H1 (cell line): ENCODE data around the gene WASL. TPM values are rescaled to one million over a fixed set of nuclear protein-coding genes. Genes with fewer than 3 reads are reported as not detected.

Experiments
- CTCF ChIA-PET: fragments of 300-600 bp; sonication (Branson Sonifier 250); formaldehyde crosslinking; loops from one replicate; lab custom pipeline; 2021; ENCODE audit not compliant: partially characterized antibody; lab: Charles Lee
- POLR2A ChIA-PET: fragments of 300-600 bp; sonication (Branson Sonifier 250); formaldehyde crosslinking; loops from one replicate; lab custom pipeline; 2021; ENCODE audit warnings: inconsistent platforms; ENCODE audit not compliant: partially characterized antibody; lab: Charles Lee
- DNase-seq, 2 experiments: peaks; one replicate each; pipeline versions ENCODE4 v3.0.0 to v3.0.0-alpha.2; 2010 to 2022; ENCODE audit warnings: low spot score in 2 of 2, low read depth in 1 of 2, mixed read lengths in 1 of 2
- FAIRE-seq: peaks from 2 replicates; lab custom pipeline; 2011; peaks lifted over from hg19 to GRCh38; lab: Jason Lieb, UNC
- H2AFZ ChIP-seq: 2 replicates; pipeline ENCODE4 v1.8.1; 2012; ENCODE audit warnings: low read length, inconsistent platforms
- H2AK5ac ChIP-seq: 2 replicates; pipeline ENCODE4 v1.6.1; 2013; ENCODE audit warnings: low read depth, low read length
- H2BK120ac ChIP-seq: replicated peaks from 2 replicates; pipeline ENCODE3; 2013; ENCODE audit warnings: low read depth, low read length, inconsistent platforms
- H2BK12ac ChIP-seq: 2 replicates; pipeline ENCODE4 v1.6.1; 2013; ENCODE audit warnings: low read depth, low read length
- H2BK15ac ChIP-seq: 2 replicates; pipeline ENCODE4 v1.6.1; 2013; ENCODE audit warnings: low read length
- H2BK20ac ChIP-seq: 2 replicates; pipeline ENCODE4 v1.6.1; 2013; ENCODE audit warnings: low read length
- H2BK5ac ChIP-seq: 2 replicates; pipeline ENCODE4 v1.6.1; 2013; ENCODE audit warnings: low read depth, low read length
- H3K14ac ChIP-seq: 2 replicates; pipeline ENCODE4 v1.6.1; 2013; ENCODE audit warnings: inconsistent platforms; ENCODE audit not compliant: insufficient read length
- H3K18ac ChIP-seq: 2 replicates; pipeline ENCODE4 v1.6.1; 2013; ENCODE audit warnings: low read length; ENCODE audit errors: extremely low read depth
- H3K23ac ChIP-seq: 2 replicates; pipeline ENCODE4 v1.6.1; 2013; ENCODE audit warnings: inconsistent platforms; ENCODE audit not compliant: insufficient read length
- H3K23me2 ChIP-seq: 2 replicates; pipeline ENCODE4 v1.6.1; 2013; ENCODE audit warnings: low read depth, low read length
- H3K27ac ChIP-seq: 2 replicates; pipeline ENCODE4 v1.6.1; 2011; ENCODE audit warnings: low read depth, low read length, inconsistent platforms
- H3K27me3 ChIP-seq, 4 experiments: replicated peaks in 1 of 4; 1 replicate in 1 of 4; 2 replicates in 3 of 4; pipeline versions ENCODE4 v1.6.1 to v1.8.1; 2011 to 2013; ENCODE audit warnings: low read length in 3 of 4, mild to moderate bottlenecking in 3 of 4, inconsistent platforms in 2 of 4, mixed read lengths in 2 of 4, moderate library complexity in 1 of 4; ENCODE audit not compliant: control insufficient read depth in 3 of 4, insufficient read depth in 3 of 4; ENCODE audit errors: extremely low read depth in 1 of 4
- H3K36me3 ChIP-seq, 4 experiments: 2 replicates each; pipeline versions ENCODE4 v1.6.1 to v1.8.1; 2011 to 2013; ENCODE audit warnings: mild to moderate bottlenecking in 4 of 4, low read length in 3 of 4, moderate library complexity in 2 of 4, control low read depth in 1 of 4, inconsistent platforms in 1 of 4; ENCODE audit not compliant: insufficient read depth in 4 of 4, control insufficient read depth in 2 of 4
- H3K4ac ChIP-seq: replicated peaks from 2 replicates; pipeline ENCODE3; 2013; ENCODE audit warnings: low read length, low read depth, mixed read lengths, inconsistent platforms; ENCODE audit not compliant: insufficient read length
- H3K4me1 ChIP-seq, 4 experiments: replicated peaks in 1 of 4; 1 replicate in 1 of 4; 2 replicates in 3 of 4; pipeline versions ENCODE4 v1.6.1 to v1.8.1; 2011 to 2013; ENCODE audit warnings: low read length in 3 of 4, inconsistent platforms in 2 of 4, mixed read lengths in 1 of 4; ENCODE audit not compliant: insufficient read depth in 4 of 4, control insufficient read depth in 3 of 4
- H3K4me2 ChIP-seq, 2 experiments: 2 replicates each; pipeline versions ENCODE4 v1.6.1 to v1.8.1; 2011 to 2013; ENCODE audit warnings: low read depth in 2 of 2, low read length in 2 of 2, control low read depth in 1 of 2, inconsistent platforms in 1 of 2, mild to moderate bottlenecking in 1 of 2; ENCODE audit not compliant: insufficient read depth in 1 of 2
- H3K4me3 ChIP-seq, 4 experiments: fragments of 200-600, 300-600 bp in 1 of 4; sonication (generic), shearing (Covaris generic), sonication (Bioruptor Twin) in 1 of 4; 2 replicates each; pipeline versions ENCODE4 v1.5.1 to v1.8.1; 2011 to 2016; ENCODE audit warnings: low read length in 4 of 4, low read depth in 3 of 4, control low read depth in 2 of 4, inconsistent platforms in 2 of 4, mild to moderate bottlenecking in 2 of 4, mixed read lengths in 1 of 4, moderate library complexity in 1 of 4; ENCODE audit not compliant: insufficient read depth in 2 of 4; ENCODE audit errors: extremely low read depth in 1 of 4
- H3K56ac ChIP-seq: replicated peaks from 2 replicates; pipeline ENCODE3; 2013; ENCODE audit warnings: low read depth, mild to moderate bottlenecking, mixed read lengths, low read length, inconsistent platforms; ENCODE audit not compliant: insufficient read length
- H3K79me1 ChIP-seq: 2 replicates; pipeline ENCODE4 v1.6.1; 2013; ENCODE audit warnings: low read depth, low read length, control low read depth
- H3K79me2 ChIP-seq, 2 experiments: 2 replicates each; pipeline versions ENCODE4 v1.6.1 to v1.8.1; 2012 to 2013; ENCODE audit warnings: low read length in 2 of 2, mild to moderate bottlenecking in 2 of 2, inconsistent platforms in 1 of 2; ENCODE audit not compliant: insufficient read depth in 2 of 2, control insufficient read depth in 1 of 2
- H3K9ac ChIP-seq, 4 experiments: replicated peaks in 1 of 4; 1 replicate in 1 of 4; 2 replicates in 3 of 4; pipeline versions ENCODE4 v1.6.1 to v1.8.1; 2011 to 2013; ENCODE audit warnings: low read depth in 3 of 4, low read length in 3 of 4, control low read depth in 2 of 4, mild to moderate bottlenecking in 2 of 4, moderate library complexity in 2 of 4, inconsistent platforms in 1 of 4; ENCODE audit errors: extremely low read depth in 1 of 4
- H3K9me3 ChIP-seq, 2 experiments: 2 replicates each; pipeline versions ENCODE4 v1.6.1 to v1.8.1; 2012 to 2013; ENCODE audit warnings: mild to moderate bottlenecking in 2 of 2, moderate library complexity in 2 of 2, control low read depth in 1 of 2, inconsistent platforms in 1 of 2, low read depth in 1 of 2, low read length in 1 of 2, mixed read lengths in 1 of 2; ENCODE audit not compliant: insufficient read depth in 2 of 2
- H4K20me1 ChIP-seq, 2 experiments: replicated peaks in 1 of 2; 2 replicates each; pipeline versions ENCODE3 to v1.8.1; 2011 to 2013; ENCODE audit warnings: inconsistent platforms in 2 of 2, low read length in 2 of 2, mild to moderate bottlenecking in 1 of 2; ENCODE audit not compliant: insufficient read depth in 2 of 2, control insufficient read depth in 1 of 2
- H4K5ac ChIP-seq: 2 replicates; pipeline ENCODE4 v1.6.1; 2013; ENCODE audit warnings: low read length, low read depth, mixed read lengths, inconsistent platforms; ENCODE audit not compliant: insufficient read length
- H4K8ac ChIP-seq: 2 replicates; pipeline ENCODE4 v1.8.0; 2013; ENCODE audit warnings: mild to moderate bottlenecking, moderate library complexity, low read length, inconsistent platforms; ENCODE audit not compliant: insufficient read depth; ENCODE audit errors: extremely low read depth
- H4K91ac ChIP-seq: replicated peaks from 2 replicates; pipeline ENCODE3; 2013; ENCODE audit warnings: low read length, mixed read lengths, inconsistent platforms; ENCODE audit not compliant: insufficient read length
- KDM4A ChIP-seq: IDR thresholded peaks from one replicate; pipeline ENCODE4 v1.7.1; 2012; ENCODE audit warnings: low read depth, mild to moderate bottlenecking, moderate library complexity, low read length, inconsistent platforms; ENCODE audit not compliant: severe bottlenecking
- MAX ChIP-seq: IDR thresholded peaks from 2 replicates; pipeline ENCODE4 v1.6.1; 2012; ENCODE audit warnings: inconsistent platforms
- NANOG ChIP-seq: IDR thresholded peaks from 2 replicates; pipeline ENCODE4 v1.6.1; 2011; ENCODE audit warnings: low read length, low read depth, mild to moderate bottlenecking, inconsistent platforms; ENCODE audit not compliant: insufficient read depth, poor library complexity, severe bottlenecking
- WGBS, 2 experiments: shearing (Covaris generic) in 1 of 2; methylation state at CpG; one replicate each; pipeline versions ENCODE4 v1.1.6 to v1.1.7; 2013 to 2015; ENCODE audit warnings: low lambda C conversion rate in 2 of 2, mixed read lengths in 2 of 2, inconsistent platforms in 1 of 2, low coverage in 1 of 2, missing lambda C conversion rate in 1 of 2; ENCODE audit not compliant: insufficient replicate concordance in 2 of 2, insufficient coverage in 1 of 2, insufficient read length in 1 of 2; ENCODE audit errors: extremely low coverage in 1 of 2, missing lambda C conversion rate in 1 of 2; 5-methylcytosine and 5-hydroxymethylcytosine counted together
- polyA plus RNA-seq, 7 experiments: library from polyadenylated mRNA; depleted of rRNA in 3 of 7; stranded (reverse) in 5 of 7; unstranded in 2 of 7; fragments of >200 nt in 5 of 7; fragments of 200-250 nt in 2 of 7; gene quantifications; 1 replicate in 5 of 7; 2 replicates in 1 of 7; 4 replicates in 1 of 7; pipeline versions ENCODE4 v1.2.1 to v1.2.3, GENCODE V29; 2011 to 2013; ENCODE audit warnings: missing spikeins in 2 of 7, mixed read lengths in 2 of 7
- total RNA-seq: library from RNA; stranded (reverse); fragmentation: NEBNext Ultra II Directional; extraction: Animal tissue kit (Norgen Biotek cat#: 25700); gene quantifications from 2 replicates; pipeline ENCODE4 v1.2.1, GENCODE V29; 2021

Gene WASL
- total and polyA plus RNA-seq, 2 of the 8 experiments (the other 6 are each of a cell fraction or from before 2014, with no cell fraction given): 7.7 to 38.9 TPM

GRCh38 chr7:123653162-123653561 is 95.6 kb downstream of the WASL start:
- H3K36me3 ChIP-seq: no peaks in the 10 kb centered on the region
- no peak overlapping the region for H3K27ac ChIP-seq
- no peak overlapping the region for H2BK12ac ChIP-seq
- ChIA-PET CTCF (interaction anchor here (1.4 to 1.5 kb wide), 2 partner anchors 29 to 158 kb away, joined by 4 to 5 read pairs; no protein-coding TSS in a partner anchor), POLR2A (interaction anchor here (0.7 kb wide), 1 partner anchor 13 kb away, joined by 3 read pairs; no protein-coding TSS in a partner anchor)
- no peak overlapping the region for H4K91ac ChIP-seq
- H3K4ac ChIP-seq: no peak overlapping the region
- no peaks in the 10 kb centered on the region for H3K9me3 ChIP-seq
- H3K18ac ChIP-seq: no peak overlapping the region
- FAIRE-seq (no peak), DNase-seq (no peak)
- H2BK15ac ChIP-seq: no peak overlapping the region
- H3K79me1 ChIP-seq: no peaks in the 10 kb centered on the region
- no peaks in the 10 kb centered on the region for H3K27me3 ChIP-seq
- H3K56ac ChIP-seq: no peak overlapping the region
- H3K23me2 ChIP-seq: no peaks in the 10 kb centered on the region
- no peak overlapping the region for H2AK5ac ChIP-seq
- 94% methylated on average over 6 of the region's 6 CpGs; no CpG with 5 or more reads in 1 of the 2 experiments for WGBS, 2 experiments
- H4K5ac ChIP-seq: no peak overlapping the region
- no peak overlapping the region for H4K8ac ChIP-seq
- no peak overlapping the region for H3K9ac ChIP-seq
- H3K4me2 ChIP-seq: no peak overlapping the region
- no peak overlapping the region for H2BK120ac ChIP-seq
- H2AFZ ChIP-seq: no peak overlapping the region
- TF ChIP-seq NANOG (no peak), MAX (no peak), KDM4A (no peak)
- H3K23ac ChIP-seq: no peak overlapping the region
- no peak overlapping the region for H3K4me3 ChIP-seq
- H2BK5ac ChIP-seq: no peak overlapping the region
- H2BK20ac ChIP-seq: no peak overlapping the region
- no peak overlapping the region for H3K14ac ChIP-seq
- no peaks in the 10 kb centered on the region for H4K20me1 ChIP-seq
- H3K79me2 ChIP-seq: no peaks in the 10 kb centered on the region
- H3K4me1 ChIP-seq: no peaks in the 10 kb centered on the region
